ENCODE measurements around the gene DBNDD1.

The DBNDD1 gene

DNA sequence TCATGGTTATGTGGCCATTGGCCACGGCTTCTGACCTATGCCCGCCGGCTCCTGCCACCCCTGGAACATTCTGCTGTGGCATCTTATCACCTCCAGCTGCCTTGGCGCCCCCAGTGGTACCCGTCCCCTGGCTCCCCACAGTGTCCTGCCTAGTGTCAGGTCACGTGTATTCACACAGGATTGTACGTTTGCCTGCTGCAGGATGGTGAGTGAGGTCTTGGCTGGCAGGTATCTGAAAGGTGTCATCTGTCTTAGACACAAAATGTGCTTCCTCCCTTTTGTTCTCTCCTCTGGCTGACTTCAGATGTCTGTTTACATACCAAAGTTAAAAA lies 24.9 kb downstream of the DBNDD1 start:
- no peak for DNase-seq (ENCODE audit: extremely low spot score)
- ChIA-PET POLR2A (no interaction called here), CTCF (no interaction called here)
- no peak for TF ChIP-seq ZNF384 (IDR thresholded peaks at IDR 0.05)
- no peak for TF ChIP-seq FOXK2 (IDR thresholded peaks at IDR 0.05)
- TF ChIP-seq HDGF (IDR thresholded peaks at IDR 0.05; ENCODE audit: borderline replicate concordance), result no peak
- no peak for TF ChIP-seq LEF1 (IDR thresholded peaks at IDR 0.05; ENCODE audit: borderline replicate concordance)
- no peak for TF ChIP-seq TARDBP (IDR thresholded peaks at IDR 0.05)
- TF ChIP-seq FOXM1 (IDR thresholded peaks at IDR 0.05; ENCODE audit: borderline replicate concordance), result no peak
- TF ChIP-seq SUZ12 (IDR thresholded peaks at IDR 0.05), result no peak
- no peak for TF ChIP-seq BHLHE40 (IDR thresholded peaks at IDR 0.05; ENCODE audit: borderline replicate concordance)
- no peak for TF ChIP-seq FOXA1 (IDR thresholded peaks at IDR 0.05)
- no peak for TF ChIP-seq ARNT (IDR thresholded peaks at IDR 0.05)
- no peak for TF ChIP-seq L3MBTL2 (conservative IDR thresholded peaks at IDR 0.05)
- TF ChIP-seq SP1 (IDR thresholded peaks at IDR 0.05), result no peak
- no peak for TF ChIP-seq NFRKB (IDR thresholded peaks at IDR 0.05)
- TF ChIP-seq ELF4 (IDR thresholded peaks at IDR 0.05), result no peak

DNA sequence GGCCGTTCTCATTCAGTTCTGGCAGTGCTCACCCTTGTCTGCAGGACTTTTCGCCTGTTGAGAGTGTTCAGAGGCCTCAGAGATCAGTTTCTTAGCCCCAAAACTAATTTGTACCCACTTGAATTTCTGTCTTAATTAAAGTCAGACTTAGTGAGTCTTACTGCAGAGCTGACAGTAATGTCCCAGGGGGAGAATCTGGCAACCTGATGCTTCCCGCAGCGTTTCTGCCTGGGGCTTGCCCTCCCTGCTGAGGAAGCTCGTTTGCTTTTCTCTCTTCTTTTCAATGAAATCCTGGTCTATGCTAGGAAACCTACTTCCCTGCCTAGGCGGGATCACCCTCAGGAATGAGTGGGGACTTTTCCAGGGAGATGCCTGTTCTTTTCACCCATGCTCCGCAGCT lies 25.3 kb downstream of the DBNDD1 start:
- no peak for TF ChIP-seq SUZ12 (IDR thresholded peaks at IDR 0.05)
- TF ChIP-seq ZNF384 (IDR thresholded peaks at IDR 0.05), result no peak
- no peak for TF ChIP-seq FOXK2 (IDR thresholded peaks at IDR 0.05)
- no peak for TF ChIP-seq FOXM1 (IDR thresholded peaks at IDR 0.05; ENCODE audit: borderline replicate concordance)
- TF ChIP-seq TARDBP (IDR thresholded peaks at IDR 0.05), result no peak
- no peak for TF ChIP-seq SP1 (IDR thresholded peaks at IDR 0.05)
- TF ChIP-seq LEF1 (IDR thresholded peaks at IDR 0.05; ENCODE audit: borderline replicate concordance), result no peak
- TF ChIP-seq ELF4 (IDR thresholded peaks at IDR 0.05), result no peak
- no peak for TF ChIP-seq NFRKB (IDR thresholded peaks at IDR 0.05)
- no peak for TF ChIP-seq BHLHE40 (IDR thresholded peaks at IDR 0.05; ENCODE audit: borderline replicate concordance)
- no peak for TF ChIP-seq L3MBTL2 (conservative IDR thresholded peaks at IDR 0.05)
- ChIA-PET POLR2A (no interaction called here), CTCF (no interaction called here)
- no peak for DNase-seq (ENCODE audit: extremely low spot score)

DNA sequence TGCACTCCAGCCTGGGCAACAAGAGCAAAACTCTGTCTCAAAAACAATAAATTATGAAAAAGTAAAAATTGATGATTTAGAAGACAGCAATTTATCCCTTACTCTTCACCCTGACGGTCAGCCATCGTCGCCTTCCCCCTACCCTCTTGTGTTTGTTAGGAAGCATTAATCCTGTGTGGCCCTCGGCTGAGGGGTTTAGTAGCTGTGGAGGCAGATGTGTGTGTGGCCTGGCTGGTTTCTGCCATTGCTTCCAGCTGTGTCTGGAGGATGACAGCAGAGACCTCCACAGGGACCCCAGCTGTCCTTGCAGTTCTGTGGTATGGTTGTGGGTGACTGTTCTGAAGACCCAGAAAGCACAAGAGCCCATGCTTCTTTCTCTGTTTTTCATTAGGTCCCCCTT lies 25.9 kb downstream of the DBNDD1 start:
- POLR2A ChIA-PET, result no interaction called here
- CTCF ChIA-PET, result no interaction called here
- TF ChIP-seq FOXA1 (IDR thresholded peaks at IDR 0.05) (no peak), CTBP1 (IDR thresholded peaks at IDR 0.05; ENCODE audit: borderline replicate concordance) (no peak), SP1 (IDR thresholded peaks at IDR 0.05) (no peak), NFRKB (IDR thresholded peaks at IDR 0.05) (no peak), FOXK2 (IDR thresholded peaks at IDR 0.05) (no peak), L3MBTL2 (conservative IDR thresholded peaks at IDR 0.05) (no peak), ELF4 (IDR thresholded peaks at IDR 0.05) (no peak), ARNT (IDR thresholded peaks at IDR 0.05) (no peak), TARDBP (IDR thresholded peaks at IDR 0.05) (no peak), ZNF384 (IDR thresholded peaks at IDR 0.05) (no peak), BHLHE40 (IDR thresholded peaks at IDR 0.05; ENCODE audit: borderline replicate concordance) (no peak), FOXM1 (IDR thresholded peaks at IDR 0.05; ENCODE audit: borderline replicate concordance) (no peak)
- DNase-seq (ENCODE audit: extremely low spot score), result no peak

DNA sequence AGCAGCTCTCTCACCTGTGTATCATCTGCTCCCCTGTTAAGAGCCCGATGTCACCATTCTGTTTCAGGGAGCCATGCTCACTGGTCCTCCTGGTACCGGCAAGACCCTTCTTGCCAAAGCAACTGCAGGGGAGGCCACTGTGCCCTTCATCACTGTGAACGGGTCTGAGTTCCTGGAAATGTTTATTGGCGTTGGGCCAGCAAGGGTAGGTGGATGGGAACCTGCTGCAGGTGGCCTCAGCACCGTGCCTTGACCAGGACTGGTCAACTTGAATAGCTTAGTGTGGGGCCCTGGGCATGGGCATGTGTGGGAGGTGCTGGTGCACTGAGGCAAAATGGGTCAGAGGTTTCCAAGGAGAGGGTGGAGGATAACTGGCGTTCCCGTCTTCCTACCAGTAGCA lies 28.5 kb downstream of the DBNDD1 start:
- ChIA-PET POLR2A (no interaction called here), CTCF (no interaction called here)
- TF ChIP-seq CTBP1 (IDR thresholded peaks at IDR 0.05; ENCODE audit: borderline replicate concordance), result no peak
- TF ChIP-seq FOXA1 (IDR thresholded peaks at IDR 0.05), result no peak
- TF ChIP-seq TARDBP (IDR thresholded peaks at IDR 0.05), result no peak
- TF ChIP-seq HDGF (IDR thresholded peaks at IDR 0.05; ENCODE audit: borderline replicate concordance), result no peak
- no peak for TF ChIP-seq ELF4 (IDR thresholded peaks at IDR 0.05)
- no peak for TF ChIP-seq FOXM1 (IDR thresholded peaks at IDR 0.05; ENCODE audit: borderline replicate concordance)
- no peak for TF ChIP-seq L3MBTL2 (conservative IDR thresholded peaks at IDR 0.05)
- TF ChIP-seq LEF1 (IDR thresholded peaks at IDR 0.05; ENCODE audit: borderline replicate concordance), result no peak
- TF ChIP-seq, protein P1, sequence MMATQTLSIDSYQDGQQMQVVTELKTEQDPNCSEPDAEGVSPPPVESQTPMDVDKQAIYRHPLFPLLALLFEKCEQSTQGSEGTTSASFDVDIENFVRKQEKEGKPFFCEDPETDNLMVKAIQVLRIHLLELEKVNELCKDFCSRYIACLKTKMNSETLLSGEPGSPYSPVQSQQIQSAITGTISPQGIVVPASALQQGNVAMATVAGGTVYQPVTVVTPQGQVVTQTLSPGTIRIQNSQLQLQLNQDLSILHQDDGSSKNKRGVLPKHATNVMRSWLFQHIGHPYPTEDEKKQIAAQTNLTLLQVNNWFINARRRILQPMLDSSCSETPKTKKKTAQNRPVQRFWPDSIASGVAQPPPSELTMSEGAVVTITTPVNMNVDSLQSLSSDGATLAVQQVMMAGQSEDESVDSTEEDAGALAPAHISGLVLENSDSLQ (IDR thresholded peaks at IDR 0.05), result no peak
- TF ChIP-seq BHLHE40 (IDR thresholded peaks at IDR 0.05; ENCODE audit: borderline replicate concordance), result no peak
- no peak for TF ChIP-seq FOXK2 (IDR thresholded peaks at IDR 0.05)
- no peak for TF ChIP-seq ZNF384 (IDR thresholded peaks at IDR 0.05)
- DNase-seq (ENCODE audit: extremely low spot score), result no peak

DNA sequence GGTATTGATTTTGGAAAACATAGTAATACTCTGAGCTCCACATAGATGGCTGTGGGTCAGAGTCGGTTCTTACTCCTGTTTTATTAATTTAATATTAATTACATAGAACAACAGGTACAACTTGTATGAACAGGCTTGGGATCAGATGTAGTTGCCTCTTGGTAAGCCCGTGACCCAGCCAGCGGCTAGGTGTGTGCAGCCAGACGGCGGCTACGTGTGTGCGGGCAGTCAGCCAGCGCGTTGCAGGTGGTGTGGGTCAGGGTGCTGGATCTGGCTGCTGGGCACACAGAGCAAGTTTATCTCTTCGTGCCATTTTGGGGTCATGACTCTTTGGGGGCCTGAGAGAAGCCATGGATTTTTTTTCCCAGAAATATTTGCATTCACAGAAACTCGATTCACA lies 30.3 kb downstream of the DBNDD1 start:
- TF ChIP-seq ZNF384 (IDR thresholded peaks at IDR 0.05), result no peak
- no peak for TF ChIP-seq L3MBTL2 (conservative IDR thresholded peaks at IDR 0.05)
- no peak for TF ChIP-seq TARDBP (IDR thresholded peaks at IDR 0.05)
- TF ChIP-seq SUZ12 (IDR thresholded peaks at IDR 0.05), result no peak
- TF ChIP-seq, protein P1 (IDR thresholded peaks at IDR 0.05), result no peak
- TF ChIP-seq LEF1 (IDR thresholded peaks at IDR 0.05; ENCODE audit: borderline replicate concordance), result no peak
- TF ChIP-seq FOXM1 (IDR thresholded peaks at IDR 0.05; ENCODE audit: borderline replicate concordance), result no peak
- TF ChIP-seq BHLHE40 (IDR thresholded peaks at IDR 0.05; ENCODE audit: borderline replicate concordance), result no peak
- TF ChIP-seq FOXK2 (IDR thresholded peaks at IDR 0.05), result no peak
- TF ChIP-seq ARNT (IDR thresholded peaks at IDR 0.05), result no peak
- TF ChIP-seq NFRKB (IDR thresholded peaks at IDR 0.05), result no peak
- no peak for TF ChIP-seq SP1 (IDR thresholded peaks at IDR 0.05)
- TF ChIP-seq FOXA1 (IDR thresholded peaks at IDR 0.05), result no peak
- no peak for TF ChIP-seq CTBP1 (IDR thresholded peaks at IDR 0.05; ENCODE audit: borderline replicate concordance)
- TF ChIP-seq HDGF (IDR thresholded peaks at IDR 0.05; ENCODE audit: borderline replicate concordance), result no peak
- TF ChIP-seq ELF4 (IDR thresholded peaks at IDR 0.05), result no peak
- DNase-seq (ENCODE audit: extremely low spot score), result no peak
- POLR2A ChIA-PET, result interaction anchor here (0.7 kb wide), 1 partner anchor 31 kb away, joined by 3 read pairs; no protein-coding TSS in a partner anchor
- CTCF ChIA-PET, result no interaction called here

DNA sequence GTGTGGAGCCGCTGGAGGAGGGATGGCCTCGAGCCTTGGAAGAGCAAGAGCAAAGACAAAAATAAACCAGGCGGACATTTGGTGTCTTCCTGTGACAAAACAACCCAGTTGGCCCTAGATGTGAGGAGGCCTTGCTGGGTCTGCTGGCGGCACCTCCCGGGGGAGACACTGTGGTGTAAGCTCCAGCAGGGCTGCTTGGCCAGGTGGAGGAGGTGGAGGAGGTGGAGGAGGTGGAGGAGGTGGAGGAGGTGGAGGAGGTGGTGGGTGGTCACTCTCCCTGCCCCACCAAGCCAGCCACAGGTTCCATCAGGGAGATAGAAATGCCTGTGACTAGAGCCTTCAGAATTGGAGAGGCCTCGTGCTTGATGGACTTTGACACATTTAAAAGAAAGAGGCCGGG lies 32.1 kb downstream of the DBNDD1 start:
- CTCF ChIA-PET, result no interaction called here
- POLR2A ChIA-PET, result interaction anchor here (1.0 to 1.2 kb wide), 2 partner anchors 14 to 16 kb away, joined by 3 to 4 read pairs; no protein-coding TSS in a partner anchor
- DNase-seq (ENCODE audit: extremely low spot score), result no peak
- no peak for TF ChIP-seq LEF1 (IDR thresholded peaks at IDR 0.05; ENCODE audit: borderline replicate concordance)
- no peak for TF ChIP-seq NFRKB (IDR thresholded peaks at IDR 0.05)
- TF ChIP-seq L3MBTL2 (conservative IDR thresholded peaks at IDR 0.05), result no peak
- TF ChIP-seq ZNF384 (IDR thresholded peaks at IDR 0.05), result no peak
- no peak for TF ChIP-seq ARNT (IDR thresholded peaks at IDR 0.05)
- TF ChIP-seq ELF4 (IDR thresholded peaks at IDR 0.05), result no peak
- no peak for TF ChIP-seq BHLHE40 (IDR thresholded peaks at IDR 0.05; ENCODE audit: borderline replicate concordance)
- TF ChIP-seq SUZ12 (IDR thresholded peaks at IDR 0.05), result no peak
- TF ChIP-seq, protein P1 (IDR thresholded peaks at IDR 0.05), result no peak
- no peak for TF ChIP-seq HDGF (IDR thresholded peaks at IDR 0.05; ENCODE audit: borderline replicate concordance)
- no peak for TF ChIP-seq FOXK2 (IDR thresholded peaks at IDR 0.05)
- no peak for TF ChIP-seq SP1 (IDR thresholded peaks at IDR 0.05)
- no peak for TF ChIP-seq FOXM1 (IDR thresholded peaks at IDR 0.05; ENCODE audit: borderline replicate concordance)
- no peak for TF ChIP-seq FOXA1 (IDR thresholded peaks at IDR 0.05)
